CD1c-positive myeloid dendritic cell (primary cell): ENCODE measurements around the gene TSPYL1.
A peak's percentile ranks its signal among the peaks of the same experiment; 100 is the strongest.

Experiments used
- DNase-seq: peaks from one replicate; pipeline ENCODE4 v3.0.0-alpha.2; 2016; ENCODE audit errors: extremely low spot score

The TSPYL1 gene

GRCh38 chr6:116263353-116263752 lies 16.4 kb downstream of the TSPYL1 start:
- no peak for DNase-seq

DNA sequence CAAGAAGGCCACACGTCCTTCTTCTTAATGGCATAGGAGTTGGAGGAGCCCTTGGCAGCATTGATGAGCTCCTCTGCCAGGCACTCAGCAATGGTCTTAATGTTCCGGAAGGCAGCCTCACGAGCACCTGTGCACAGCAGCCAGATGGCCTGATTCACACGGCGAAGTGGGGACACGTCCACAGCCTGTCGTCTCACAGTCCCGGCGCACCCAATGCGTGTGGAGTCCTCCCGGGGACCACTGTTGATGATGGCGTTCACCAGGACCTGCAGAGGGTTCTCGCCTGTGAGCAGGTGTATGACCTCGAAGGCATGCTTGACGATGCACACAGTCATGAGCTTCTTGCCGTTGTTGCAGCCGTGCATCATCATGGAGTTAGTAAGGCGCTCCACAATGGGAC lies 21.2 kb downstream of the TSPYL1 start:
- DNase-seq: no peak

GRCh38 chr6:116256694-116257093 lies 23.0 kb downstream of the TSPYL1 start:
- no peak for DNase-seq

DNA sequence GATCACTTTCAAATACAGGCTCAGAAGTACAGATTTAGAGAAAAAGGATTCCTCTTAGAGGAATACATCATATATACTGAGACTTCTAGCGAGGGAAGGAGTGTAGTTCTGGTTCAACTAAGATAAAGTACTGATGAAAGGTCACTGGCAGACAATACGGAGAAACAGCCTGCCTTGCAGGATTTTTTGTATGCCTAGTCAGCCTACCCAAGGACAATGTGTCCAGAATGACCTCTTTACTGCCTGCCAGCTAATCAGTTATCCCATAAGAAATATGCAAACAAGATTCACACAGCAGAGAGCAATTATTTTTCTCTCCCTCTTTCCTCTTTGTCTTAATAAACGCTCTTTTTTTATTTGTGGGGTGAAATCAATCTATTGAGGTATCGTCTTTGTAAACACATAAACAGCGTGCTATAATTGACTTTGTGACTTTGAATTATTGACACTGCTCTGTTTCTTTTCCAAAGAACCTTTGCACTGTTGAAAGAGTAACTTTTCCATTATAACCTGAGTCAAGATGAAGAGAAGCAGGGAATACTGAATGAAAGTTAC lies 24.4 kb downstream of the TSPYL1 start:
- no peak for DNase-seq

DNA sequence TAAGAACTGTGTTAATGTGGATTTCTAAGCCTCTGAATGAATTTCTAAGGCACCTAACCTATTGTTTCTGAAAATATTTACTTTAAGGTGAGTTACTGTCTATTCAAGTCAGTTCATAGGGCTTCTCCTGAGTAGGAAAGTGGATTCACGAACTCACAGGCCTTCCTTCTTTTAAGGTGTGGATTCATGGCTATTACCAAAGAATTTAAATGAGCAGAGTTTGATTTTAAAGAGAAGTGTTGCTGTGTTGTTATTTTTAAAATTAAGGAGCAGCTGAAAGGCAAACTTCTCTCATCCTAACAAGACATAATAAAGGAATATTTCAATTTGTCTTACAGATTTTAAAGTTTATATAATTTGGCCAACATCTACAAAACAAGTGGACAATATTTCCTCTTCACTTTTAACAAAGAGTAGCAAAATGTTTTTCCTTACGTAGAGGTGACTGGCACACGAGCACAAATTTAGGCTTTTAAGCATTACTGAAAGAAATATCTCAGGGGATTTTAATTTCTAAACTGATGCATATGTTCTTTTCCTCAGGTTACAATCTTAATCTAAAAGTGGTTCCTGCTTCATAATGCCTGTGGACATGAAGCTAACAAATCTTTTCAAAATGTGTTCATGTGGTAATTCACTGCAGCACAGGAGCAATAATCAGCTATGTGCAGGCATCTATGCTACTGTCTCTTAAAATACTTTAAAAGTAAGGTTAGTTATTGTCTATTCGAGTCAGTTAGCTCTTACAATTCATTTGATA lies 25.3 kb downstream of the TSPYL1 start:
- DNase-seq: peak; percentile 4

DNA sequence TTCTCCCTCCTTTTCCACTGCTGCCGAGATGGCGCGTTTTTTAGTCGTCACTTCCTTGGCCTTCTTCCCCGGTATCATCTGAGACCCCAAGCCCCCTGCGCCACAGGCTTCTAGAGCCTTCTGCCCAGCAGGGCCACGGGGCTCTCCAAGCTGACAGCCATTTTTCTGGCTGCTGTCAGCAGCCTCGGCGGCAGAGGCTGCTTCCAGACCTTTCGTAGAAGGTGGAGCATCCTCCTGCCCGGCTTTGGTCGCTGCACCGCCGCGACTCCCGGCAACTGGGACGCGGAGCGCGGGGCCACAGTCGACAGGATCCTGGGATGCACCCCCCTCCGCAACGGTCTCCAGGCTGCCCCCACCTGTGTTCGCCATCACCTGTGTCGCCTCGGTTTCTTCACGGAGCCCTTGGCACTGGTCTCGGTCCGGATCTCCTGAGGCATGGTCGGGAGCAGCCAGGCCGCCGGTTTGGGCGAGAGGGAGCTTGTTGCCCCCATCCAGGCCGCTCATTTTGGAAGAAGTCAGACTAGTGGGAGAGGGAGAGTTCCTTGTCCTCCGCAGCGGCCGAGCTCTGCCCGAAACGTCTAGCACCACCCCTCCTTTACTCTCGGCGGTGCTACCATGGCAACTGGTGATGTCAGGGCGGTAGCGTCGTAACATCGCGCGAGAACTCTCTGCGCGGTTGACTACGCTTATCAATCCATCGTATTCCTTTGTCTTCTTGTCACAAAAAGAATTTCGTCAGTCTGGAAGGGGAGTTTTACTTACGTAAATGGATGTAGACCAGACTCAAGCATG lies 26.0 kb downstream of the TSPYL1 start, which contains the start of gene TSPYL4:
Gene TSPYL4 (minus strand): TSS at position 571 of the 792 bp plus-strand sequence. CDS start 67 bp downstream, at position 504.
- peak; percentile 97 for DNase-seq

DNA sequence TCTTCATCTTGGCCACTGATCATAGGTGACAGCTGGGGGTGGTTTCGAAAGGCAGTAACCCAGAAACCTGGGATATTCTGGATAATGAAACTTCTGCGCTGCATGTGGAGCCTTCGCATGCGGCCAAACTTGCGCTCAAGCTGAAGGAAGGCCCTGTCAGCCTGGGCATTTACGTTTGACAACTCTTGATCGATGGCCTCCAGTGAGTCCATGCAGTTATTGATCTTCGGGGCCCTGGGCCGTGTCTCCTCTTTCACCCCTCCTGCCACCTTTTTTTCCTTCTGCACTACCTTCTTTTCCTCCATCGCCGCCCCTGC lies 26.6 kb downstream of the TSPYL1 start:
- DNase-seq: no peak

GRCh38 chr6:116251568-116252384 lies 28.0 kb downstream of the TSPYL1 start:
- DNase-seq: peak; percentile 22

DNA sequence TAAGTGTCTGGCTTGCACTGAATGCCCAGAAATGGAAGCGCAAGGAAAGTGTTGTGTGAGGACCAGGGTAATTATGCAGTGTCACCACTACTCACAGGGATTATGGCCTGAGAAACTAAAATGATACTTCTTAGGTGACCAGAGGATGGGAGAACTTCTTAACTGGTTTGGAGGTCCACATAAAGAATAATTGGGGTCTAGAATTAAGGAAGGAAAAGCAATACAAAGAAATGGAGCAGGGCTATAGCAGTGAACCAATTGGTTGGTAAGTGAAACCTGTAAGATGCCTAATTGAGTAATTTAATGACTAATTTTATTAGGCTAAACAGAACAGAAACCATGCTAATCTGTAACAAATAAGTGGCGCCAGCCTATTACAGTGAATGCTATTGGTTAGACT lies 31.2 kb downstream of the TSPYL1 start:
- DNase-seq: no peak

GRCh38 chr6:116247285-116247684 lies 32.4 kb downstream of the TSPYL1 start:
- no peak for DNase-seq

DNA sequence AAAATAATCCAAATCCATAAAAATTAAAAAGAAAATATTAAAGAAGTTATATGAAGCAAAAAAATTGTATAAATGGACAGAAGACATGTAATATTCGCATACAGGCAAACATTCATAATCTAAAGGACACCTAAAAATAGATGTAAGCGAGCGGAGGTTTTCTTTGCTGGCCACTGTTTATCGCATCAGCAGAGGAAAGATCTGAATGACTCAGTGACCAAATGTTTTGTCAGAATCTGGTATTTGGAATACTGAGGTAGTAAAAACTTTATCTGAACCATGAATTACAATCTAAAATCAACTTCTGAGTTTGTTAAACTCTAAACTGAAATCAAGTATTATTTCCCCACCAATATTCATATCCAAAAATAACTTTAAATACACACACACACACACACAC lies 33.6 kb downstream of the TSPYL1 start:
- no peak for DNase-seq

- DNase-seq: no peak
These were observed 35.4 kb downstream of the TSPYL1 start for GRCh38 chr6:116244284-116244683.

GRCh38 chr6:116239856-116240255 lies 39.9 kb downstream of the TSPYL1 start:
- no peak for DNase-seq

DNA sequence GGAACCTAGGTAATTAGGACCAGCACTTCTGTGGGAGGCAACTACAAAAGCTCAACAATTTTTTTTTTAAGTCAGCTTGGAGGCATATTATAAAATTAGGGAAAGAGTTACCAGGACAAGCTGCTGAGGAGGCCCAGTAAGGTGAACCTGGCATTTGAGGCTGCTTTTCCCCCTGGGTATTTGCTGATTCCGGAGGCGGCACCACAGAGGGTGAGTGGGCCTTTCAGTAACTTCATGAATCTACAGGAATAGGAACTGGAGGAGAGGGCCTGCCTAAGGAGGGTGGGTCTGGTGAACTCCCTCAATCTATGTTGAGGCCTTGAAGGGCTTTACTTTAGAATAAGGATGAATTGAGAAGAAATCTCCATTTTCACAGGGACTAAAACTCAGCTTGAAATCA lies 40.5 kb downstream of the TSPYL1 start:
- DNase-seq: no peak

DNA sequence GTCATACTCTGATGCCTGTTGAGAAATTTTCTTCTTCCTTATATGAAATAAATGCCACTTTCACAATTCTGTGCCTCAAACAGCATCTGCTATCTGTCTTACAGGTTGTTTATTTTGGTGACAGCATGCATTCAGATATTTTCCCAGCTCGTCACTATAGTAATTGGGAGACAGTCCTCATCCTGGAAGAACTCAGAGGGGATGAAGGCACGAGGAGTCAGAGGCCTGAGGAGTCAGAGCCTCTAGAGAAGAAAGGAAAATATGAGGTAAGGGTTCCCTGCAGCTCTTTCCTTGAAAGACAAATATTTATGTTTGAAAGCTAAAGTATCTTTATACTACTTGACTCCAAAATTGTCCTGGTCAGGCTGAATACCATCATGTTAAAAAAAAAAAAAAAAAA lies 41.6 kb downstream of the TSPYL1 start:
- DNase-seq: no peak

DNA sequence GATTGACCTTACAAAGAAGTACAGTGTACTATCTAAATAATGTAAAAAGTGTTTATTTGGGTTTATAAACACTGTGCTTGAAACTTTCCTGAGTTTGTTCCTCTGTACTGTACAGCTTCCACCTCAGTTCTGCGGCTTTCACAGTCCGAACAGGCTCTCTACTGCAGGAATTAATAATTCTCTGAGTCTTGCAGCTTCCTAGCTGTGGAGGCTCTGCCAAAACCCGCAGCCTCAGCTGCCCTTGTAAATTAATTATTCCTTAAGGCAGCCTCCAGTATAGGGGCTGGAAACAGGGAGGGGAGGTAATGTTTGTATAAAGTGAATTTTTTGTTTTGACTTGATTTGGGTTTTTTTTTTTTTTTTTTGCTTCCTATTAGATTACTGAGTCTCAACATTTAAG lies 45.0 kb downstream of the TSPYL1 start:
- no peak for DNase-seq

DNA sequence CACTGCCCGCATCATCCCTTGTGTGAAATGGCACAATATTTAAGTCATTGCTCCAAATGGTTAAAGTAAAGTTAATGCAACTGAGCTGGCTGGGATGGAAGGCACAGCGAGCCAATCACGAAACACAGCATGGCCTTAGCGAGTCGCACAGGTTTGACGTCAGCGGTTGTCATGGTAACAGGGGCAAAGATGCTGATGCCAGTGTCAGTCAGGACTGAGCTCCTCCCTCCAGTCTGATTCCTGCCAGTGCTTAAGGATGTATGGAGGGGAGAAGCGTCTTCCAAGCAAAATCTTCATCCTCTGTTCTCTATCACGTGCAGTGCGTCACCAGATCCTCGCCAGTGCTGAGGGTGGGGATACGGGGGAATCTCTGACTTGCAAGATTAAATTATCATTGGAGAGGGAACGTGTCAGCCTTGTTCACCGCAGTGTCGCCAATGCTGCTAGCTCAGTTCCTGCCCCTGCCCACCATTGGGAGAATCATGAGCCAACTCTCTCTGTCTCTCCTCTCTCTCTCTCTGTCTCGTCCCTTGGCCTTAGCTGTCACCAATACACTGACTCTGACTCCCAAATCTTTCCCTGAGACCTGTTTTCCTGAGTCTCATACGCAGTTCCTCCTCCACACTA lies 50.3 kb downstream of the TSPYL1 start:
- no peak for DNase-seq
